SU-DHL-6 (cell line): ENCODE measurements around the gene SPINK8.

Experiments
- CTCF ChIP-seq: fragments of 200-600 bp; sonication (generic); IDR thresholded peaks from one replicate; pipeline ENCODE4 v1.5.1; 2017; ENCODE audit warnings: antibody characterized with exemption, mild to moderate bottlenecking, low read length, moderate library complexity; ENCODE audit not compliant: insufficient read depth, poor library complexity, severe bottlenecking
- EZH2phosphoT487 ChIP-seq: fragments of 200-600 bp; sonication (generic), shearing (Covaris generic); conservative IDR thresholded peaks from 2 replicates; pipeline ENCODE4 v1.6.1; 2018; ENCODE audit warnings: mild to moderate bottlenecking, antibody characterized with exemption, low read length, moderate library complexity, mixed read lengths

GRCh38 chr3:48305396-48305795 lies 28.1 kb downstream of the SPINK8 start:
- TF ChIP-seq CTCF (no peak), EZH2phosphoT487 (no peak)
